Measurements from ENCODE around the gene FKBP2.

Gene FKBP2

GRCh38 chr11:64252003-64252872 lies 11.3 kb downstream of the FKBP2 start:
- H3K4me3 ChIP-seq (replicated peaks; ENCODE audit: insufficient read depth, low read length) = peak overlapping the region; percentile 75
- no peaks in the 10 kb centered on the region for H3K27me3 ChIP-seq (ENCODE audit: insufficient read depth, poor library complexity, severe bottlenecking)
- DNase-seq (ENCODE audit: low read depth in 1 of 2, low spot score in 1 of 2) = no peak
- H3K27ac ChIP-seq (replicated peaks) = peak overlapping the region; percentile 49
- TF ChIP-seq POLR2AphosphoS5 (IDR thresholded peaks at IDR 0.05; ENCODE audit: low read depth) (no peak), SPI1 (IDR thresholded peaks at IDR 0.05; ENCODE audit: borderline replicate concordance, low read depth) (peak; percentile 72)

- no peak for DNase-seq (ENCODE audit: low read depth in 1 of 2, low spot score in 1 of 2)
- H3K27ac ChIP-seq (replicated peaks) = no peak overlapping the region
- TF ChIP-seq SPI1 (IDR thresholded peaks at IDR 0.05; ENCODE audit: borderline replicate concordance, low read depth) (no peak), POLR2AphosphoS5 (IDR thresholded peaks at IDR 0.05; ENCODE audit: low read depth) (no peak), GABPA (IDR thresholded peaks at IDR 0.05; ENCODE audit: low read depth) (no peak), REST (IDR thresholded peaks at IDR 0.05; ENCODE audit: insufficient replicate concordance, low read depth) (no peak), CTCF (IDR thresholded peaks at IDR 0.05; ENCODE audit: insufficient read depth, low read length) (no peak)
- no peaks in the 10 kb centered on the region for H3K27me3 ChIP-seq (ENCODE audit: insufficient read depth, poor library complexity, severe bottlenecking)
- H3K4me3 ChIP-seq (replicated peaks; ENCODE audit: insufficient read depth, low read length) = peak overlapping the region; percentile 75; the same call in 1 of the 2 replicates
These were observed 12.1 kb downstream of the FKBP2 start for GRCh38 chr11:64253043-64253442.

GRCh38 chr11:64253481-64253880 lies 12.6 kb downstream of the FKBP2 start:
- no peak for DNase-seq (ENCODE audit: low read depth in 1 of 2, low spot score in 1 of 2)
- Histone ChIP-seq H3K27me3 (ENCODE audit: insufficient read depth, poor library complexity, severe bottlenecking) (no peaks in the 10 kb centered on the region), H3K4me3 (replicated peaks; ENCODE audit: insufficient read depth, low read length) (no peak overlapping the region), H3K27ac (replicated peaks) (no peak overlapping the region)
- no peak for TF ChIP-seq REST (IDR thresholded peaks at IDR 0.05; ENCODE audit: insufficient replicate concordance, low read depth)

- DNase-seq (ENCODE audit: low read depth in 1 of 2, low spot score in 1 of 2) = no peak
- no peak for TF ChIP-seq CTCF (IDR thresholded peaks at IDR 0.05; ENCODE audit: insufficient read depth, low read length)
- TF ChIP-seq SPI1 (IDR thresholded peaks at IDR 0.05; ENCODE audit: borderline replicate concordance, low read depth) = no peak
- TF ChIP-seq REST (IDR thresholded peaks at IDR 0.05; ENCODE audit: insufficient replicate concordance, low read depth) = no peak
- TF ChIP-seq POLR2AphosphoS5 (IDR thresholded peaks at IDR 0.05; ENCODE audit: low read depth) = no peak
- no peak for TF ChIP-seq GABPA (IDR thresholded peaks at IDR 0.05; ENCODE audit: low read depth)
- Histone ChIP-seq H3K27me3 (ENCODE audit: insufficient read depth, poor library complexity, severe bottlenecking) (no peaks in the 10 kb centered on the region), H3K27ac (replicated peaks) (no peak overlapping the region), H3K4me3 (replicated peaks; ENCODE audit: insufficient read depth, low read length) (no peak overlapping the region)
These were observed 13.4 kb downstream of the FKBP2 start for GRCh38 chr11:64254326-64254725.
